Keratinocyte (primary cell): Measurements from ENCODE around the gene PHLPP1.

Experiments
- CTCF ChIP-seq, 3 experiments: IDR thresholded peaks in 1 of 3; conservative IDR thresholded peaks in 1 of 3; optimal IDR thresholded peaks in 1 of 3; 2 replicates in 2 of 3; 3 replicates in 1 of 3; pipeline versions ENCODE3 to v1.5.1; 2011; ENCODE audit warnings: low read length in 3 of 3, mild to moderate bottlenecking in 3 of 3, moderate library complexity in 2 of 3, control low read depth in 1 of 3, inconsistent platforms in 1 of 3; ENCODE audit not compliant: insufficient read depth in 2 of 3; ENCODE audit errors: extremely low read depth in 1 of 3
- EZH2 ChIP-seq: IDR thresholded peaks from one replicate; pipeline ENCODE4 v1.6.1; 2012; ENCODE audit warnings: inconsistent platforms, mild to moderate bottlenecking, low read length, moderate library complexity

- TF ChIP-seq CTCF (optimal IDR thresholded peaks at IDR 0.05 in 1 of 3, IDR thresholded peaks at IDR 0.05 in 1 of 3, conservative IDR thresholded peaks at IDR 0.05 in 1 of 3; ENCODE audit: extremely low read depth in 1 of 3, insufficient read depth in 2 of 3, low read length in 3 of 3) (no peak), EZH2 (no peak)
These were observed 53.9 kb downstream of the PHLPP1 start for GRCh38 chr18:62769216-62769615.
